CD14-positive monocyte (primary cell): ENCODE results near the gene DYSF. TPM values are rescaled to one million over a fixed set of nuclear protein-coding genes. Genes with fewer than 3 reads are reported as not detected.

Experiments
- DNase-seq, 3 donors: peaks; one replicate each; pipeline ENCODE4 v3.0.0-alpha.2; 2011 to 2022
- H2AFZ ChIP-seq: 2 replicates; pipeline ENCODE4 v1.6.0; 2012; ENCODE audit warnings: mild to moderate bottlenecking, low read depth, low read length, inconsistent platforms; ENCODE audit not compliant: insufficient read depth, poor library complexity, severe bottlenecking
- H3K27ac ChIP-seq, 2 donors: 1 replicate in 1 of 2; 2 replicates in 1 of 2; pipeline ENCODE4 v1.5.1; 2012 to 2013; ENCODE audit warnings: low read length in 2 of 2, control low read depth in 1 of 2, inconsistent platforms in 1 of 2, low read depth in 1 of 2, mild to moderate bottlenecking in 1 of 2
- H3K27me3 ChIP-seq, 2 donors: one replicate each; pipeline versions ENCODE4 v1.6.0 to v1.6.1; 2011 to 2013; ENCODE audit warnings: low read length in 2 of 2; ENCODE audit not compliant: control insufficient read depth in 2 of 2, insufficient read depth in 2 of 2
- H3K36me3 ChIP-seq, 2 donors: replicated peaks in 1 of 2; 1 replicate in 1 of 2; 2 replicates in 1 of 2; pipeline versions ENCODE4 v1.5.1 to v1.6.1; 2012 to 2013; ENCODE audit warnings: low read length in 2 of 2, control low read depth in 1 of 2, inconsistent platforms in 1 of 2, mild to moderate bottlenecking in 1 of 2; ENCODE audit not compliant: insufficient read depth in 2 of 2, control insufficient read depth in 1 of 2
- H3K4me1 ChIP-seq, 2 donors: 1 replicate in 1 of 2; 2 replicates in 1 of 2; pipeline versions ENCODE4 v1.5.1 to v1.6.1; 2012 to 2013; ENCODE audit warnings: low read length in 2 of 2, control low read depth in 1 of 2, inconsistent platforms in 1 of 2, mild to moderate bottlenecking in 1 of 2, moderate library complexity in 1 of 2; ENCODE audit not compliant: insufficient read depth in 2 of 2, control insufficient read depth in 1 of 2
- H3K4me2 ChIP-seq: replicated peaks from 2 replicates; pipeline ENCODE3; 2012; ENCODE audit warnings: low read length, moderate library complexity, mild to moderate bottlenecking; ENCODE audit not compliant: poor library complexity, severe bottlenecking; ENCODE audit errors: extremely low read depth
- H3K4me3 ChIP-seq, 3 experiments: fragments of 200-600 bp in 1 of 3; sonication (generic) in 1 of 3; replicated peaks in 1 of 3; 1 replicate in 2 of 3; 2 replicates in 1 of 3; pipeline ENCODE4 v1.5.1; 2011 to 2013; ENCODE audit warnings: low read length in 3 of 3, mild to moderate bottlenecking in 3 of 3, control low read depth in 2 of 3, low read depth in 2 of 3, inconsistent platforms in 1 of 3, moderate library complexity in 1 of 3
- H3K79me2 ChIP-seq: 2 replicates; pipeline ENCODE4 v1.6.0; 2012; ENCODE audit warnings: mild to moderate bottlenecking, control low read depth, inconsistent platforms, low read length, moderate library complexity; ENCODE audit not compliant: insufficient read depth
- H3K9ac ChIP-seq: 2 replicates; pipeline ENCODE4 v1.6.0; 2017; ENCODE audit warnings: low read length, mild to moderate bottlenecking; ENCODE audit not compliant: insufficient read depth, poor library complexity, severe bottlenecking
- H3K9me3 ChIP-seq, 2 donors: replicated peaks in 1 of 2; 1 replicate in 1 of 2; 2 replicates in 1 of 2; pipeline versions ENCODE4 v1.5.1 to v1.6.1; 2012 to 2013; ENCODE audit warnings: low read length in 2 of 2, control low read depth in 1 of 2; ENCODE audit not compliant: control insufficient read depth in 1 of 2, insufficient read depth in 1 of 2
- H4K20me1 ChIP-seq: 2 replicates; pipeline ENCODE4 v1.6.0; 2012; ENCODE audit warnings: mild to moderate bottlenecking, low read length, control low read depth, moderate library complexity; ENCODE audit not compliant: insufficient read depth
- H3K27ac Mint-ChIP-seq, 7 donors: one replicate each; pipeline ENCODE4 v1.8.0; 2020; ENCODE audit warnings: mild to moderate bottlenecking in 7 of 7, mixed read lengths in 7 of 7, moderate library complexity in 6 of 7, inconsistent platforms in 2 of 7
- H3K27me3 Mint-ChIP-seq, 3 donors: one replicate each; pipeline ENCODE4 v1.8.0; 2021 to 2022; ENCODE audit warnings: low read depth in 3 of 3, mild to moderate bottlenecking in 3 of 3, mixed read lengths in 3 of 3, moderate library complexity in 3 of 3, inconsistent platforms in 1 of 3
- H3K36me3 Mint-ChIP-seq, 2 donors: one replicate each; pipeline ENCODE4 v1.8.0; 2020; ENCODE audit warnings: mixed read lengths in 2 of 2, inconsistent platforms in 1 of 2, mild to moderate bottlenecking in 1 of 2
- H3K4me1 Mint-ChIP-seq: one replicate; pipeline ENCODE4 v1.8.0; 2020; ENCODE audit warnings: mild to moderate bottlenecking, mixed read lengths
- H3K4me3 Mint-ChIP-seq, 2 donors: one replicate each; pipeline ENCODE4 v1.8.0; 2020; ENCODE audit warnings: mild to moderate bottlenecking in 2 of 2, mixed read lengths in 2 of 2, moderate library complexity in 1 of 2
- H3K9me3 Mint-ChIP-seq, 7 donors: one replicate each; pipeline ENCODE4 v1.8.0; 2020 to 2022; ENCODE audit warnings: mixed read lengths in 7 of 7, mild to moderate bottlenecking in 6 of 7, moderate library complexity in 6 of 7, inconsistent platforms in 2 of 7
- WGBS: methylation state at CpG from one replicate; pipeline ENCODE4 v1.1.5; 2013; ENCODE audit warnings: missing lambda C conversion rate; ENCODE audit not compliant: insufficient coverage; 5-methylcytosine and 5-hydroxymethylcytosine counted together
- intact Hi-C, 2 donors: fragments of 100-400 bp; cut with micrococcal nuclease; formaldehyde crosslinking; loops; one replicate each; pipeline versions ENCODE4 v1.15.0 to v1.15.1; 2023
- polyA plus RNA-seq, 3 donors: library from polyadenylated mRNA; depleted of rRNA in 1 of 3; unstranded in 2 of 3; stranded (reverse) in 1 of 3; fragments of 300-500 nt in 2 of 3; fragments of >200 nt in 1 of 3; fragmentation: Illumina TruSeq in 2 of 3; gene quantifications; 1 replicate in 2 of 3; 2 replicates in 1 of 3; pipeline ENCODE4 v1.2.3, GENCODE V29; 2012 to 2021
- TF ChIP-seq, protein P1 (sequence below): fragments of 200-600 bp; IDR thresholded peaks from one replicate; pipeline ENCODE4 v1.8.0; 2022; ENCODE audit warnings: antibody characterized with exemption, mild to moderate bottlenecking

The DYSF gene
- polyA plus RNA-seq, 3 donors, result 16.1 to 72.5 (median 31.2) TPM

DNA sequence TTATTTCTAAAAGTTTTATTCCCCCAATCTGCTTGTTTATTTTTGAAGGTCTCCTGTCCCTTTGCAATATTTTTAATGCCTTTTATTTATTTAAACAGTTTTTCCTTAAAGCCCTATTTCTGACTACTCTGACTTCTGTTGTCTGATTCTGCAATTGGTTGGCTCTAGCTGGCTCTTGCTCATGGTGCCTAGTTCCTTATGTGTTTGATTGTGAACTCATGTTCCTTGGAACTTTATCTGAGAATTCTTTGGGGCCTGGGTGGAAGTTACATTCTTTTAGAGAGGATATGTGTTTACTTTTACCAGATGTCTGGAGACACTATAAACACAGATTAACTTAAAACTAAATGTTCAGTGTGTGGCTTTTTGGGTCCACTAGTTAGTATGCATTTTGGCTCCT, 175.9 kb downstream of the DYSF start:
- Histone ChIP-seq H3K79me2 (peaks cover 5% of the 10 kb centered on the region), H3K4me2 (peak overlapping the region; percentile 62), H3K4me3 (peak overlapping the region in 1 of 3 experiments; percentile 53), H3K9me3 (no peaks in the 10 kb centered on the region), H3K36me3 (peaks cover 0 to 32% of the 10 kb centered on the region in 2 donors), H3K9ac (no peak overlapping the region), H3K27me3 (no peaks in the 10 kb centered on the region), H2AFZ (no peak overlapping the region), H4K20me1 (peaks cover 51% of the 10 kb centered on the region), H3K4me1 (peaks cover 16 to 32% of the 10 kb centered on the region in 2 donors), H3K27ac (peak overlapping the region in 1 of 2 donors; percentile 82)
- intact Hi-C loops, result no loop called here
- Mint-ChIP-seq H3K36me3 (peaks cover 45 to 50% of the 10 kb centered on the region in 2 donors), H3K27me3 (peaks cover 0 to 6% (median 3%) of the 10 kb centered on the region in 3 donors), H3K4me1 (peaks cover 24% of the 10 kb centered on the region), H3K4me3 (no peak overlapping the region), H3K27ac (peak overlapping the region in 3 of 7 donors; percentile 28 to 87 (median 85)), H3K9me3 (peaks cover 0 to 2% (median 0%) of the 10 kb centered on the region in 7 donors)
- DNase-seq, result no peak
- TF ChIP-seq, protein P1, sequence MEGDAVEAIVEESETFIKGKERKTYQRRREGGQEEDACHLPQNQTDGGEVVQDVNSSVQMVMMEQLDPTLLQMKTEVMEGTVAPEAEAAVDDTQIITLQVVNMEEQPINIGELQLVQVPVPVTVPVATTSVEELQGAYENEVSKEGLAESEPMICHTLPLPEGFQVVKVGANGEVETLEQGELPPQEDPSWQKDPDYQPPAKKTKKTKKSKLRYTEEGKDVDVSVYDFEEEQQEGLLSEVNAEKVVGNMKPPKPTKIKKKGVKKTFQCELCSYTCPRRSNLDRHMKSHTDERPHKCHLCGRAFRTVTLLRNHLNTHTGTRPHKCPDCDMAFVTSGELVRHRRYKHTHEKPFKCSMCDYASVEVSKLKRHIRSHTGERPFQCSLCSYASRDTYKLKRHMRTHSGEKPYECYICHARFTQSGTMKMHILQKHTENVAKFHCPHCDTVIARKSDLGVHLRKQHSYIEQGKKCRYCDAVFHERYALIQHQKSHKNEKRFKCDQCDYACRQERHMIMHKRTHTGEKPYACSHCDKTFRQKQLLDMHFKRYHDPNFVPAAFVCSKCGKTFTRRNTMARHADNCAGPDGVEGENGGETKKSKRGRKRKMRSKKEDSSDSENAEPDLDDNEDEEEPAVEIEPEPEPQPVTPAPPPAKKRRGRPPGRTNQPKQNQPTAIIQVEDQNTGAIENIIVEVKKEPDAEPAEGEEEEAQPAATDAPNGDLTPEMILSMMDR, result no peak

DNA sequence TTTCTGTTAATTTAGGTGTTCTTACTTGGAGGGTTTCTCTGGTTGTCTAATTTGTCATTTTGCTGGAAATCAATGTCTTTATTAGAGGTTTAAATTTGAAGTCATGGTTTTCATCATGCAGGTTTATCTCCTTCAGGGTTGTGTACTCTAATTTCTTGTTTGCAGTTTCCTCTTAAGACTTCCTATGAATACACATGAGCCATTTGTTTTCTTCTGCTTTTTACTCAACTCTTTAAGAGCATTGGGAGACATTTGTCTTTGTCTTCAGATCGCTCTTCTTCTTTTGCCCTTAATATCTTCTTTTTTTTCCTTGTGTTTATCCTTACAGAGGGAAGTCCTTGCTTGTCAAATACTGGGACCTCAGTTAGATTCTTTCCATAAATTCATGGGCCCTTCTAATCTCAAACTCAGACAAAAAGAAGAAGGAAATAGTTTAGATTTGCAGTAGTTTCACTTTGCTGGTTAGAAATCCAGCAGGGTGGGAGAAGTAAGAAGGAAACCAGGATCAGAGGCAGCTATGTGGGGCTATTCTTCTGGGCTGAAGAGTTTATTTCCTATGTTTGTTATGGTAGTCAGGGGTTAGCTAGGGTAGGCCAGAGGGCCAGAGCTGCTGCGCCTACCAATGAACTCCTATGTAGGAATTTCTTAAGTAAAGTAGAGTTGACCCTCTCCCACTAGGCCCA, 176.6 kb downstream of the DYSF start:
- Histone ChIP-seq H3K4me3 (peak overlapping the region in 2 of 3 experiments; percentile 19 to 53), H3K9me3 (no peaks in the 10 kb centered on the region), H2AFZ (peak overlapping the region; percentile 13), H3K27me3 (no peaks in the 10 kb centered on the region), H3K79me2 (peaks cover 5% of the 10 kb centered on the region), H3K4me2 (peak overlapping the region; percentile 62), H4K20me1 (peaks cover 54% of the 10 kb centered on the region), H3K27ac (peak overlapping the region; percentile 15 to 82), H3K4me1 (peaks cover 16 to 38% of the 10 kb centered on the region in 2 donors), H3K36me3 (peaks cover 0 to 37% of the 10 kb centered on the region in 2 donors), H3K9ac (no peak overlapping the region)
- H3K36me3 Mint-ChIP-seq, result peaks cover 51 to 52% of the 10 kb centered on the region in 2 donors
- peak in 1 of 3 donors; percentile 10 for DNase-seq
- peak overlapping the region; percentile 76 to 90 (median 85) for H3K27ac Mint-ChIP-seq
- intact Hi-C loops, result no loop called here
- no CpG with 5 or more reads among the region's 2 CpGs for WGBS
- H3K27me3 Mint-ChIP-seq, result peaks cover 0 to 6% (median 3%) of the 10 kb centered on the region in 3 donors
- H3K9me3 Mint-ChIP-seq, result peaks cover 0 to 2% (median 0%) of the 10 kb centered on the region in 7 donors
- H3K4me3 Mint-ChIP-seq, result peak overlapping the region; percentile 3 to 82
- peaks cover 30% of the 10 kb centered on the region for H3K4me1 Mint-ChIP-seq
- TF ChIP-seq, protein P1, result no peak
